ENCODE results near the gene TSFM. TPM values are rescaled to one million over a fixed set of nuclear protein-coding genes. Genes with fewer than 3 reads are reported as not detected.

The TSFM gene
- total and polyA plus RNA-seq, 2 of the 4 experiments (the other 2 are of a cell fraction), result 11.5 to 14.0 TPM

DNA sequence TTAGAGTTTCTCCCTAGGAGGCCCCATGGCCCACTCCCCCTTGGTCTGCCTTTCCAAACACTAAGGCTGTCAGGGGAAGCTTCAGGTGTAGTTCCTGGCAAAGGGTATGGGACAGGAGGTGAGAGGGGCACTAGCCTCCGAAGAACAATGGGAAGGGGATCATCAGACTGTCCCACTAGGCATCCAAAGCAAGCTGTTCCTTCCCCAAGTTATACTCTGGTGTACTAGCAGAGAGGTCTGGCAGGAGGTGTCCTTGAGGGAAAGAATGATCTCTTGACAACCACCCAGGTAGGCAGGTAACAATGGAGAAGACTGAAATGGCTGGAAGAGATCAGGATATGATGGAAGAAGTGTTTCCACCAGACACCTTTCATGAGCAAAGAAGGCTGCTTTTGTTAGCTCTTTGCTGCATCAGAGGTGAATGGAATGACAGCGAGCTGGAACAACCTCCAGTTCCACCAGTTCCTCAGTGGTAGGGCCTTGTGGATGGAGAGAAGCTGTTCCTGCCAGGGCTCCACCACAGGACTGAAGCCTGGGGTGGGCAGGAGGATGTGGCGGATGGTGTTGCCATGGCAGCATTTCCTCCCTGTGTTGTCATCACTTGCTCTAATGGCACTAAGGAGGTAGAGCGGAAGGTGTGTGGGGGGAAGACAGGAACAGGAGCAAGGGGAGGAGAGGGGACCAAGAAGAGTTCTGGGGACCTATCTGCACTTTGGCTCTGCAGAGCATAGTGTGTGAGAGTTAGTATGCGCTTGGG is 41.8 kb upstream of the TSFM start:
- no peaks in the 10 kb centered on the region for H3K36me3 ChIP-seq (ENCODE audit: control insufficient read depth, insufficient read depth, low read length)
- H2BK20ac ChIP-seq (ENCODE audit: low read depth, low read length), result no peak overlapping the region
- peaks cover 60% of the 10 kb centered on the region for H3K27me3 ChIP-seq (ENCODE audit: control insufficient read depth, insufficient read depth, low read length)
- dilution Hi-C loops (cut with HindIII; ENCODE audit: low sequenced_read_pairs, unreplicated experiment), result no loop called here
- ChIA-PET POLR2A (ENCODE audit: unreplicated experiment) (no interaction called here), CTCF (no interaction called here)
- no peak overlapping the region for H3K18ac ChIP-seq (ENCODE audit: low read depth, low read length)
- ATAC-seq (ENCODE audit: low read depth) (no peak), DNase-seq (no peak)
- peaks cover 5% of the 10 kb centered on the region for H3K9me1 ChIP-seq (ENCODE audit: insufficient read depth, low read length)
- no peak overlapping the region for H3K9ac ChIP-seq (ENCODE audit: low read depth, low read length)
- no peak overlapping the region for H3K56ac ChIP-seq (ENCODE audit: extremely low read depth, insufficient read depth, low read length)
- no peak overlapping the region for H3K23ac ChIP-seq (ENCODE audit: low read depth, low read length)
- no TSS peak for BruUV-seq (replicated peaks)
- H4K91ac ChIP-seq (ENCODE audit: insufficient read depth, low read depth, low read length), result no peak overlapping the region
- H3K27ac ChIP-seq (ENCODE audit: insufficient read depth, low read length), result no peak overlapping the region
- peak overlapping the region; percentile 10 for H2AK9ac ChIP-seq (replicated peaks; ENCODE audit: low read depth, low read length, poor library complexity)
- no peak overlapping the region for H2BK15ac ChIP-seq (ENCODE audit: low read depth, low read length)
- no peak overlapping the region for H4K8ac ChIP-seq (ENCODE audit: low read depth in 2 of 2, low read length in 2 of 2)
- H4K20me1 ChIP-seq (ENCODE audit: insufficient read depth, low read length), result 0 out of 2 replicates have a peak, but pooled peaks cover 3% of the 10 kb centered on the region
- H3K79me1 ChIP-seq (ENCODE audit: low read depth in 1 of 2, low read length in 2 of 2), result peaks cover 6 to 13% of the 10 kb centered on the region in 2 experiments; a peak in 3 of 4 replicates
- intact Hi-C loops (cut with micrococcal nuclease), result no loop called here
- no peak overlapping the region for H3K4me3 ChIP-seq (ENCODE audit: insufficient read depth, low read depth, low read length)
- no peak overlapping the region for H2BK120ac ChIP-seq (ENCODE audit: low read depth, low read length)
- peaks cover 2% of the 10 kb centered on the region; the same call in 1 of the 2 replicates for H3K9me3 ChIP-seq (ENCODE audit: control insufficient read depth, insufficient read depth, low read length)
- H3K4ac ChIP-seq (ENCODE audit: low read depth, low read length), result no peak overlapping the region
- no CpG with 5 or more reads among the region's 5 CpGs for WGBS, 2 experiments (ENCODE audit: extremely low coverage in 2 of 2, insufficient read length in 1 of 2)
- H4K5ac ChIP-seq (ENCODE audit: low read depth, low read length), result no peak overlapping the region
- no peak overlapping the region for H2AK5ac ChIP-seq (ENCODE audit: low read depth, low read length)
- in situ Hi-C loops (cut with MboI; ENCODE audit: low sequenced_read_pairs), result no loop called here
- H2BK5ac ChIP-seq (ENCODE audit: low read depth, low read length, poor library complexity, severe bottlenecking), result no peak overlapping the region
- no peak overlapping the region for H3K14ac ChIP-seq (replicated peaks; ENCODE audit: low read depth, low read length)
- H3K4me2 ChIP-seq (ENCODE audit: low read depth, low read length), result no peak overlapping the region
- TF ChIP-seq NFE2L2 (IDR thresholded peaks at IDR 0.05; ENCODE audit: low read depth, low read length) (no peak), RCOR1 (IDR thresholded peaks at IDR 0.05; ENCODE audit: insufficient replicate concordance, low read length) (no peak), RAD21 (IDR thresholded peaks at IDR 0.05; ENCODE audit: low read length) (no peak)
- no peak overlapping the region for H2AFZ ChIP-seq (replicated peaks; ENCODE audit: low read length, poor library complexity)
- peaks cover 6% of the 10 kb centered on the region for H3K4me1 ChIP-seq (ENCODE audit: control insufficient read depth, insufficient read depth, low read length)
